ENCODE results near the gene ADAT3. TPM values are rescaled to one million over a fixed set of nuclear protein-coding genes. Genes with fewer than 3 reads are reported as not detected.

Gene ADAT3
- total RNA-seq, 1 donor from 2014 or later = 0.79 TPM

DNA sequence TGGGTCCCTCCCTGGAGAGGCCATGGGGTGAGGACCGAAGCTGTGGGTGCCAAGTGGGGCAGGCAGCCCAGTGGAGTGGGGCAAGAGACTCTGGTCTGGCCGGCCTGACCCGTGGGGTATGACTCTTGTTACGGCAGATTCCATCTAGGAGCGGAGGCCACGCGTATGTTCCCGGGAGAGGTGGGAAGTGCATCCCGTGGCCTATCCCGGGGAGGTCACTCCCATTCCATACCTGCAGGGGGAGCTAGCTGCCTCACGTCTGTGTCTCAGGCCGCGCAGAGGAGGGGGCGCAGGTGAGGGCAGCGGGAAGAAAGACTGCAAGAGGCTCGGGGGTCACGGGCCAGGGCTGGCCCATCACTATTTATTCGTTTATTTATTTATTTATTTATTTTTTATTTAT is 40.7 kb downstream of the ADAT3 start:
- FAIRE-seq = no peak
- Histone ChIP-seq H3K4me3 (ENCODE audit: low read depth, low read length) (no peak overlapping the region), H3K27me3 (ENCODE audit: control insufficient read depth, insufficient read depth, low read length) (no peaks in the 10 kb centered on the region), H3K36me3 (ENCODE audit: control insufficient read depth, insufficient read depth, low read length) (peaks cover 6% of the 10 kb centered on the region)
- TF ChIP-seq, protein P1, sequence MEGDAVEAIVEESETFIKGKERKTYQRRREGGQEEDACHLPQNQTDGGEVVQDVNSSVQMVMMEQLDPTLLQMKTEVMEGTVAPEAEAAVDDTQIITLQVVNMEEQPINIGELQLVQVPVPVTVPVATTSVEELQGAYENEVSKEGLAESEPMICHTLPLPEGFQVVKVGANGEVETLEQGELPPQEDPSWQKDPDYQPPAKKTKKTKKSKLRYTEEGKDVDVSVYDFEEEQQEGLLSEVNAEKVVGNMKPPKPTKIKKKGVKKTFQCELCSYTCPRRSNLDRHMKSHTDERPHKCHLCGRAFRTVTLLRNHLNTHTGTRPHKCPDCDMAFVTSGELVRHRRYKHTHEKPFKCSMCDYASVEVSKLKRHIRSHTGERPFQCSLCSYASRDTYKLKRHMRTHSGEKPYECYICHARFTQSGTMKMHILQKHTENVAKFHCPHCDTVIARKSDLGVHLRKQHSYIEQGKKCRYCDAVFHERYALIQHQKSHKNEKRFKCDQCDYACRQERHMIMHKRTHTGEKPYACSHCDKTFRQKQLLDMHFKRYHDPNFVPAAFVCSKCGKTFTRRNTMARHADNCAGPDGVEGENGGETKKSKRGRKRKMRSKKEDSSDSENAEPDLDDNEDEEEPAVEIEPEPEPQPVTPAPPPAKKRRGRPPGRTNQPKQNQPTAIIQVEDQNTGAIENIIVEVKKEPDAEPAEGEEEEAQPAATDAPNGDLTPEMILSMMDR (IDR thresholded peaks at IDR 0.05; ENCODE audit: insufficient read depth, low read length, severe bottlenecking) = peak; percentile 58
- no peak for DNase-seq (ENCODE audit: low read depth)

DNA sequence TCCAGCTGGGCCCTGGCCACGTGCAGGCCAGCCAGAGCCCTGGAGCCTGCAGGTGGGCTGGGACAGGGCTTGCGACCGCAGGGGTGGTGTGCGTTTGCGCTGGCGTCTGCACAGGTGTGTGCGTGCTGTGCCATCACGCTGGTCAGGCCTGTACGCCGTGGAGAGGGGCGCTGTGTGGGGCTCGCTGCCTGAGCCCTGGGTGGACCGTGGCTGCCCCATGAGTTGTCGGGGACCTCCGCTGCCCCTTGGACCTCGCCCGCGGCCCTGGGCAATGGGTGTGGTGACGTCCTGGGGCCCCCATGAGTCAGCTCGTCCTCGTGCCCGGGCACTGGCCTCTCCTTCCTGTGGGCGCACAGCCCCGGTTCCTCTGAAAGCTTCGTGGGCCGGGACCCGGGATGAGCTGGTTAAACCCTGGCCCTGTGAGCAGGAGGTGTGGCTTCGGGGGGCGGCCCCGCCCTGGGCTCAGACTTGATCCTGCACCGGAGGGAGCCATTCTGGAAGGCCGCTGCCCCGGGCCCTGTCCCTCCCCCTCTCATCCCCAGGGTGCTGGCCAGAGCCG is 42.5 kb downstream of the ADAT3 start:
- Histone ChIP-seq H3K4me3 (ENCODE audit: low read depth, low read length) (no peak overlapping the region), H3K36me3 (ENCODE audit: control insufficient read depth, insufficient read depth, low read length) (peaks cover 8% of the 10 kb centered on the region), H3K27me3 (ENCODE audit: control insufficient read depth, insufficient read depth, low read length) (no peaks in the 10 kb centered on the region)
- FAIRE-seq = no peak
- DNase-seq (ENCODE audit: low read depth) = no peak
- TF ChIP-seq, protein P1 (IDR thresholded peaks at IDR 0.05; ENCODE audit: insufficient read depth, low read length, severe bottlenecking) = no peak

DNA sequence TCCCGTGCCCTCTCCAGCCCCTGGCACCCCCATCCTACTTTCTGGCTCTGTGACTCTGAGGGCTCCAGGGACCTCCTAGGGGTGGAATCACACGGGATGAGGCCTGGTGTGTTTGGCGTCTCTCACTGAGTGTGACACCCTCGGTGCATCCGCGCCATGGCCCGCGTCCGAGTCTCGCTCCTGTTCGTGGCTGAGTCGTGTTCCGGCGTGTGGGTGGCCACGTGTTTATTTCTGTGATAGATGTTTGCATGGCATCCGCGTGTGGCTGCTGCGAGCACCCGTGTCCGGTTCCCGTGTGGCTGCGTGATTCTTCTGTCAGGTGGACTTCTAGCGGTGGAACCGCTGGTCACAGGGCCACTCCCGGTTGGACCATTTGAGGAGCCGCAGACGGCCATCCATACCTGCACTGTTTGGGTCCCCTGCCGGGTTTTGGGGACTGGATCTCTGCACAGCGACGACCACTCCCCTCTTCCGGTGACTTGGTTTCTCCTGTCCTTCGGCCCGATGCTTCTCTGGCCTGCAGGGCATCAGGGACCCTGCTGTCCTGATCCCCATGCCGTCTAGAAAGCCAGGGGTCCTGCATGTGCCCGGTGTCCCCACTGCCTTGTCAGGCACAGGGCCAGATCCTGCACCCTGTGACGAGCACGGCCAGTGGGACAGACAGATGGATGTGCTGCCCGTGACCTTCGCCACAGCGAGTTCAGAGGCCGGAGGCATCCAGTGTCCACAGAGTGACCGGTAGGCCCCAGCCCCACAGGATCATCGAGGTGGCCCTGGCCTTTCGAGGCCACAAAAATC is 44.3 kb downstream of the ADAT3 start:
- no peak for DNase-seq (ENCODE audit: low read depth)
- FAIRE-seq = no peak
- TF ChIP-seq, protein P1 (IDR thresholded peaks at IDR 0.05; ENCODE audit: insufficient read depth, low read length, severe bottlenecking) = no peak
- H3K4me3 ChIP-seq (ENCODE audit: low read depth, low read length) = no peak overlapping the region
- H3K27me3 ChIP-seq (ENCODE audit: control insufficient read depth, insufficient read depth, low read length) = no peaks in the 10 kb centered on the region
- H3K36me3 ChIP-seq (ENCODE audit: control insufficient read depth, insufficient read depth, low read length) = peaks cover 14% of the 10 kb centered on the region

DNA sequence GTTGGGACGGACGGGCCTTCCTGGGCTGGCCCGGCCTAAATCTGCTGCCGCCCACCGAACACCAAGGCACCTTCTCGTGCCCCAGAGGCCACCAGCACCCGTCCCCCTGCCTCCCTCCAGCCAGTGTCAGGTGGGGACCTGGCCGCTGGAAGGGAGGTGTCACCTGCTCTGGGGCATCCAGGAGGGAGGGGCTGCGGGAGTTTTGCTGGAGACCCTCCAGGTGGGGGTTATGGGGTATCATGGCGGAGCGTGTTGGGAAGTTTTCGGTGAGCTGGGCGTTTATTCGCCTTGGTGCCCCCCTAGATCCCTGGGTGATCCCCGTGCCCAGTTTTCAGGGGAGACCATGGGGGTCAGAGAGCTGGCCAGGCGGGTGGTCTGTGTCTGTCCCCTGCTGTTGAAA is 45.4 kb downstream of the ADAT3 start:
- no peak overlapping the region for H3K4me3 ChIP-seq (ENCODE audit: low read depth, low read length)
- FAIRE-seq (no peak), DNase-seq (ENCODE audit: low read depth) (no peak)
- peaks cover 14% of the 10 kb centered on the region for H3K36me3 ChIP-seq (ENCODE audit: control insufficient read depth, insufficient read depth, low read length)
- no peaks in the 10 kb centered on the region for H3K27me3 ChIP-seq (ENCODE audit: control insufficient read depth, insufficient read depth, low read length)
- TF ChIP-seq, protein P1 (IDR thresholded peaks at IDR 0.05; ENCODE audit: insufficient read depth, low read length, severe bottlenecking) = no peak

DNA sequence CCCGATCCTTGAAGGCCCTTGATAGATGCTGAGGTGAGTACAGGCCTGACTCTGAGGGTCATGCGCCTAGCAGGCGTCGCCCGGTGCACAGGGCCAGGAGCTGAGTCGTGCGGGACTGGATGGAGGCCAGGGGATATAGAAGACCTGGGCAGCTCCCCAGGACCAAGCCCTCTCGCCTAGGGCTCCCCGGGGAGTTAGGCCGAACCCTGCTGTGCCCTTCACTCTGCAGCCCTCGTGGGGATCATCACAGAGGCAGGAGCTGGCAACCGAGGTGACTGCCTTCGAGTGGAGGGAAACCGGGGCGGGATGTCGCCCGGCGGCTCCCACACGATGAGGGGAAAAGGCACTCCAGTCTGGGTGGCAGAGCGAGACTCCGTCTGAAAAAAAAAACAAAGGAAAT is 47.4 kb downstream of the ADAT3 start:
- TF ChIP-seq, protein P1 (IDR thresholded peaks at IDR 0.05; ENCODE audit: insufficient read depth, low read length, severe bottlenecking) = no peak
- no peak for FAIRE-seq

More for the DNA sequence above, 47.4 kb downstream of the ADAT3 start:
- no peak for DNase-seq (ENCODE audit: low read depth)
- no peaks in the 10 kb centered on the region for H3K27me3 ChIP-seq (ENCODE audit: control insufficient read depth, insufficient read depth, low read length)
- H3K4me3 ChIP-seq (ENCODE audit: low read depth, low read length) = no peak overlapping the region
- H3K36me3 ChIP-seq (ENCODE audit: control insufficient read depth, insufficient read depth, low read length) = peaks cover 15% of the 10 kb centered on the region
